Ectodermal cell (in vitro differentiated cells): ENCODE data around the gene WLS.
A peak's percentile ranks its signal among the peaks of the same experiment; 100 is the strongest.

Source experiments
- H3K27ac ChIP-seq: 2 replicates; pipeline ENCODE4 v1.7.0; 2013; ENCODE audit warnings: mild to moderate bottlenecking, low read depth, low read length; ENCODE audit not compliant: insufficient read depth, poor library complexity, severe bottlenecking
- H3K27me3 ChIP-seq: 2 replicates; pipeline ENCODE4 v1.7.0; 2013; ENCODE audit warnings: mild to moderate bottlenecking, low read length; ENCODE audit not compliant: insufficient read depth, control insufficient read depth, poor library complexity, severe bottlenecking
- H3K36me3 ChIP-seq: one replicate; pipeline ENCODE4 v1.7.0; 2013; ENCODE audit warnings: low read length; ENCODE audit not compliant: control insufficient read depth, insufficient read depth
- H3K4me1 ChIP-seq: one replicate; pipeline ENCODE4 v1.7.0; 2013; ENCODE audit warnings: low read length; ENCODE audit not compliant: control insufficient read depth, insufficient read depth
- H3K4me3 ChIP-seq: 2 replicates; pipeline ENCODE4 v1.7.0; 2013; ENCODE audit warnings: low read depth, low read length, control low read depth; ENCODE audit not compliant: insufficient read depth
- H3K9me3 ChIP-seq: 2 replicates; pipeline ENCODE4 v1.7.0; 2013; ENCODE audit warnings: mild to moderate bottlenecking, low read length, moderate library complexity; ENCODE audit not compliant: control insufficient read depth
- WGBS, 2 experiments: methylation state at CpG; one replicate each; pipeline ENCODE4 v1.1.7; 2013; ENCODE audit warnings: missing lambda C conversion rate in 2 of 2; 5-methylcytosine and 5-hydroxymethylcytosine counted together

WLS gene

DNA sequence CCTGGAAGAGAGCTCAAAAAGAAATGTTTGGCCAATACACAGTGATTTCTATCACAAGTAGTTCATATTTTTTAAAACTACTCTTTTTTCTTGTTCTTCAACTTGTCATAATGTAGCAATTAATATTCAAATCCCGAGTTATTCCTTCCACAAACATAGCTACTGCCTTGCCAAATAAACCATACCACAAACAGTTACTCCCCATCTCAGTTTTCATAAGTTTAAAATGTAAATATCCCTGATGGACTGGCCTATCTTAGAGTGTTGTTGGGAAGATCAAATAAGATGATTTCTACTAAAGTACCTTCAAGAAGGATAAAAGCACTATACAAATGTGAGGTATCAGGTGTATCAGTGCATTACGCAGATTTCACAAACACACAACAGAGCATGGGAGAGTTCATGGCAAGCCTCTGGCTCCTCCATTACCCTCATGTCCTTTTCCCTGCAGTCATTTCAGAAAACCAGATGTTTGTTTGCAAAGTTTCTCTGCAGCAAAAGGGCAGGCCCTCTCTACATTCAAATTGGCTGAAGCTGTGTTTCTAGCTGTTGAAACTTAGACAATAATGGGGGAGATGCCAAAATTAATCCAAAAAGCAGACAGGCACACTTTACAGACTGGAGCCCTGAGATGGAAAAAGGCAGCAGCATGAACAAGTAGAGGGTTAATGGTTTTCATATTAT lies 16.1 kb downstream of the WLS start:
- H3K4me1 ChIP-seq, result peaks cover 91% of the 10 kb centered on the region
- H3K27ac ChIP-seq, result peak overlapping the region; percentile 93
- H3K36me3 ChIP-seq, result no peaks in the 10 kb centered on the region
- H3K4me3 ChIP-seq, result no peak overlapping the region
- H3K27me3 ChIP-seq, result no peaks in the 10 kb centered on the region
- H3K9me3 ChIP-seq, result no peaks in the 10 kb centered on the region
- 87 to 90% methylated on average over 2 of the region's 2 CpGs for WGBS, 2 experiments

DNA sequence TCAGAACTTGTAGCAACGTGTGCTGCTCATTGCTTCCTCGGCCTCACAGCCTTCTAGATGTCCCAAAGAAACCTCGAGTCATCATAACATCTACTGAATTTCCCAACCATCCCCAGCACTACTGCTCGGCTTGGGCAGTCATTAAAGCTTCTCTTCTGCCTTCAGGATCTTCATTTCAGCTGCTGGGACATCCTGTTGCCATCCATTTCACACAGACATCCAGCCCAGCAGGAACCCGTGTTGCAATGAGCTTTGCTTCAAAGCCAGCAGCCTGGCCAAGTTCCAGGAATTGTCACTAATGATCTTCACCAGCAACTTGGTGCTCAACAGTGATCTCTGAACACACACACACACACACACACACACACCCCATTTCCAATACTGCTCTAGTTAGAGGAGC lies 18.5 kb downstream of the WLS start:
- H3K36me3 ChIP-seq, result no peaks in the 10 kb centered on the region
- 84 to 92% methylated on average over 5 of the region's 5 CpGs for WGBS, 2 experiments

DNA sequence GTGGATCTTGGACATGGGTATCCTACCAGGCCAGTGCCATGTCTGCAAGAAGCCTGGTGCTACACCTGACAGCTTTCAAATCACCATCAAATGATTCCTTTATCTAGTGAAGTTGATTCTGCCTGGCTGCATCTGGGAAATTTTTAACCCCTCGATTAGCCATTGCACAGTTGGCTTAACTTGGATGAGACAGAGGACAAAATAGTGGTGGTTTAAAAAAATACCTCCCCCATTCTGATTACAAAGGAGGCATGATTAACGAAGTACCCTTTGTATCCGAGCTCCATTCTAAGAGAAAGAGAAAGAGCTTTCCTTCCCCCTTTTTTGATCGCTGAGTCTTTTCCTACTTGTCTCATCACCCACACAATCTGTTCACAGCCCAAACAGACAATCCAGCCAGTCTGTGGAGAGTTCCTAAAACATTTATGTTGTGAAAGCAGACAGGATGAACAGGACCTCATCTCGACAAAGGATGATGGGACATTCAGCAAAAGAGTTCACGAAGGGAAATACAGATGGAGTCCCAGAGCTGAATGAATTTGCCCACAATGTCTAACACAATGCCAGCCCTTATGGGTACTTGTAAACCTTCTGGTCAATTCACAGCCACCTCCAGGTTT lies 20.5 kb downstream of the WLS start:
- H3K4me1 ChIP-seq, result peaks cover 76% of the 10 kb centered on the region
- no peaks in the 10 kb centered on the region for H3K9me3 ChIP-seq
- H3K27me3 ChIP-seq, result no peaks in the 10 kb centered on the region
- H3K4me3 ChIP-seq, result no peak overlapping the region
- WGBS, 2 experiments, result 62 to 65% methylated on average over 5 of the region's 6 CpGs
- peak overlapping the region; percentile 47 for H3K27ac ChIP-seq
- H3K36me3 ChIP-seq, result no peaks in the 10 kb centered on the region

More for the DNA sequence above, 18.5 kb downstream of the WLS start:
- Histone ChIP-seq H3K4me3 (no peak overlapping the region), H3K9me3 (no peaks in the 10 kb centered on the region), H3K4me1 (peaks cover 84% of the 10 kb centered on the region), H3K27ac (no peak overlapping the region), H3K27me3 (no peaks in the 10 kb centered on the region)

DNA sequence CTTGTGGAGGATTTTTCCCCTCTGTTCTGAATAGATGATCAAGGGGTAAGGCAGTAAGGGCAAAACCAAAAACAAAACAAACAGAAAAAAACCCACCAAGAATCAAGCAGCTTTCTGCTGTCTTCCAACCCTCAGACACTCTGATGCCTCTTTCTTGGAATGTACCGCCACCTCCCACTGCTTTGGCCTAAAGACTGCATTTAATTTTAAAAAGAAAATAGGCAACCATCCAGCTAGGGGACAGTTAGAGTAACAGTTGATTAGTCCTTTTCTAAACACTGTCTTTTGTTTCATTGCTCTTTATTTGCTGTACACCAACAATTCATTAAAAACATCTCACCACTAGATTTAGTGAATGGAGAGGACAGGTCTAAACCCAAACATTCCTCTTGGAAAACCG lies 21.5 kb downstream of the WLS start:
- Histone ChIP-seq H3K27ac (no peak overlapping the region), H3K36me3 (no peaks in the 10 kb centered on the region), H3K9me3 (no peaks in the 10 kb centered on the region), H3K27me3 (no peaks in the 10 kb centered on the region), H3K4me1 (peaks cover 69% of the 10 kb centered on the region), H3K4me3 (no peak overlapping the region)
- WGBS, 2 experiments, result 84 to 86% methylated on average over 2 of the region's 2 CpGs

DNA sequence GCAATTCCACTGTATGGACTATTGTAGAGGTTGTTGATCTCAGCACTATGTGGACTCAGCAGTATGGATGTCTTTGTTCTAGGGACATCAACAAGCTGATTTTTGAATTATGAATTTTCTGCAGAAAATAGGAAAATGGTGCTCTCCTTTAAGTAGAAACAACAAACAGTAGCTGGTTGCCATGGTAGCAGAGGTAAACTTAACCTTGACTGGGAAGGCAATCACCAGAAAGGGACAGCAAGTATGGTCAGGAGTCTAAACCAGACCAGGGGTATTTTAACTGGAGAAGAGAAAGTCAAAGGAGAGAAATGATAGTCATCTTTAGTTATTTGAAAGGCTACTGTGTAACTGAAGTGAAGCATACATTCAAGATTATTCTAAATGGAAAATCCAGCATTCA lies 22.3 kb downstream of the WLS start:
- no peak overlapping the region for H3K4me3 ChIP-seq
- no peak overlapping the region for H3K27ac ChIP-seq
- H3K36me3 ChIP-seq, result no peaks in the 10 kb centered on the region
- no peaks in the 10 kb centered on the region for H3K27me3 ChIP-seq
- peaks cover 61% of the 10 kb centered on the region for H3K4me1 ChIP-seq
- no peaks in the 10 kb centered on the region for H3K9me3 ChIP-seq

DNA sequence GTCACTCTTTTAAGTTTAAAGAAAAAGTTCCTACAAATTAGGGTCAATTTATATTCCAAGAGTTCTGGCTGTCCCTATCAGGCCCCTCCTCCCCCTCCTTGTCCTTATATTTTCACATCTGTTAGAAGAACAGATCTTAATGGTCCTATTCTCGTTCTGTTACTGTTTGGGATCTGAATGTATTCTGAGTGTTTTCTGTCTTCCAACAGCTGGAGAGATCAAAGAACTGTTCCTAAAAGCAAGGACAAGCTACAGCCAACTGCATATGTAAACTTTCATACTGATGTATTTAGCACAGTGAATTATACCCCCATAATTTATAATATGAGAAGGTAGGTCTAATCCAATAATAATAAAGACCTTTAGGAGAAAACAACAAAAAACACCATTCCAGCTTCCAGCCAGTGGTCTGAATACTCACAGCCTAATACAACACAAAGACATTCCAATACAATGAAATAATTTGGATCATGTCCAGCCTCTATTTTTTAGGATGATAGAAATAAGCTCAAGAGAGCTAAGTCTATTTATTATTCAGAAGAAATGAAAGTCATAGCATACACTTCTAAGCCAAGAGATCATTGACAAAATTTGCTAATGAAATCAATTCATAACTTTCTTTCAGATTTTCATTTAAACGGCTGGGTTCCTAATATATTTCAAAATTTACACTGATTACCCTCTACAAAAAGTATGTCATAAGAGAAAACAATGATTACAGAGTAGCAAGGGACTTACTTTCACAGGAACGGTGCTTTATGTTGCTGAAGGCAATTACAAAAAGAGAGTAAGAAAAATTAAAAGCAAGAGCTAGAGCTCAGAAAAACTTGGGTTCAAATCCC lies 25.3 kb downstream of the WLS start:
- no peaks in the 10 kb centered on the region for H3K27me3 ChIP-seq
- H3K9me3 ChIP-seq, result no peaks in the 10 kb centered on the region
- H3K36me3 ChIP-seq, result no peaks in the 10 kb centered on the region
- H3K4me3 ChIP-seq, result no peak overlapping the region
- H3K4me1 ChIP-seq, result peaks cover 45% of the 10 kb centered on the region
- H3K27ac ChIP-seq, result no peak overlapping the region
- WGBS, 2 experiments, result 92 to 98% methylated on average over 3 of the region's 3 CpGs

DNA sequence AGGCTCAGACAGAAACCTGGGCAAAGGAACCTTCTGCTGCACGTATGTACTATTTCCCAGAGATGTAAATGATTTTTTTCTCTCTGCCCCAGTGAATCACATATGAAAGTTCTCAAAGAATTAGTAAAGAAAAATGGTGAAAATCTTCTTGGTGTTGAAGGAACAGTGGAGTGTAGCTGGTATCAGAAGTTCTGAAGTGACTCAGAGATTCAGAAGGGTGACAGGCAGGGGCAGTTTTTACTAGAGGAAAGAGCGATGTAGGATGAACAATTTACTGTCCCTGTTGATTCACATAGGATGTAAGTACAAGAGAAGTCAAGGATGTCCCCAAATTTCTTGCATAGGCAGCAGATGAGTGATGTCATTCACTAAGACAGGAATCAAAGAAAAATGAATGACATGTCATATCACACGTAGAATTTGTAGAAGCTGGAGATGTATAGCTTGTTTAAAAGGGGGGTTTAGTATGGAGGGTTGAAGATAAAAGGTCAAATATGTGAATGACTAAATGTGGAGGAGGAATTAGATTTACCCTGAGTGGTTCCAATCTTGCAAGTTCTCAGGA lies 26.4 kb downstream of the WLS start:
- Histone ChIP-seq H3K4me3 (no peak overlapping the region), H3K4me1 (peaks cover 42% of the 10 kb centered on the region), H3K9me3 (no peaks in the 10 kb centered on the region), H3K27me3 (no peaks in the 10 kb centered on the region), H3K36me3 (no peaks in the 10 kb centered on the region), H3K27ac (no peak overlapping the region)
- WGBS, 2 experiments, result 97% methylated on average over 3 of the region's 3 CpGs

DNA sequence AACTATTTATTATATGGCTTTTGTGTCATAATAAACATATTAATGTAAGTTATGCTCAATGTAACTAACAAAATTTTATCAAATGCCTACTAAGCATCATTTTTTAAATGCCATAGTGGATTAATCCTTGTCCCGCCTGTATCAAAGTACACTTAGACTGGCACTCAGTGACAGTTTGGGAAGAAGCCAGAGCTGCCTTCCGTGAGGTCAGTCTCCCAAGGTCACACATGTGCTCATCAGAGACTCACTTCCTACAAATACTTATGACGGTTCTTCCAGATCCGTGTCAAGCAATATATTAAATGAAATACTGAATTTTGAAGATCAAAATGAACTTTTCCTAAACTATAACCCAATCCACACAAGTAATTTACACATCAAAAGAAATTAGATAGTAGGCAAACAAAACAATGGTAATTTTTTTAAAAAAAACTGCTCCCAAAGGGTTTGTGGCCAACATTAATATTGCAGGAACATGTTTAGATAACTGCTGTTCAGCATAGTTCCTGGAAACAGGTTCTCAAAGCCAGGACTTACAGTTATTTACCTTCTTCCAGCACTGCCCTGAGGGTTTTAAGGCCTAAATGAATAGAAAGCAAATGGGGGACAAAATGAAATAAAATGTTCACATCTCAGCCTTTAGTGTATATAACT lies 27.2 kb downstream of the WLS start:
- H3K4me1 ChIP-seq, result peaks cover 35% of the 10 kb centered on the region
- WGBS, 2 experiments, result 92 to 93% methylated on average over 3 to 4 of the region's 4 CpGs
- no peak overlapping the region for H3K4me3 ChIP-seq
- no peaks in the 10 kb centered on the region for H3K9me3 ChIP-seq
- no peaks in the 10 kb centered on the region for H3K36me3 ChIP-seq
- H3K27me3 ChIP-seq, result no peaks in the 10 kb centered on the region
- no peak overlapping the region for H3K27ac ChIP-seq

DNA sequence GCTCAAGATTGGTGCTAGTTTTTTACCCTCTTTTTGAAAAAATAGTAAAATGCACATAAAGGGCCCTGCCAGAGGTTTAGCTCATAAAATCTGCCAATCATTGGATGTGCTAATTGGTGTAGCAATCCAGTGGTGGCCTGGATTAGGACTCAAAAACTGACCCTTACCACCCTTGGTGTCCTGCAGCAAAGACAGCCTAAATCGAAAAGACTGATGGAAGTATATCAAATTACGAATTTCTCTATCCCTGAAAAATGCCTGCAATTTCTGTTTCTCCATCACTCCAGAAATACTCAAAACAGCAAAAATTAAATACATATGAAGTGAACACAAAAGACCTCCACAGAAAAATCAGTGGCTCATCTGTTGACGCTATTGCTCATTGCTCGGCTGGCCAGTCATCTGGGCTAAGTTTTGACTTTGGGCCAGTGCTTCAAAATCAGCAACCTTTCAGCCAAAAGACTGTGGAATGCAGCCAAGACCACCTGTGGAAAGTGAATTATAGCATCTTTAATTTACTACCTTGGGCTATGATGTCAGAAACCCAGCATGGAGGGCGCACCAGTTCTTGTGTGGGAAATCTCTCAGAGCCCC lies 30.0 kb downstream of the WLS start:
- Histone ChIP-seq H3K4me1 (peaks cover 24% of the 10 kb centered on the region), H3K9me3 (no peaks in the 10 kb centered on the region), H3K4me3 (no peak overlapping the region), H3K36me3 (no peaks in the 10 kb centered on the region), H3K27me3 (no peaks in the 10 kb centered on the region), H3K27ac (no peak overlapping the region)
- 93 to 94% methylated on average over 5 of the region's 5 CpGs for WGBS, 2 experiments
